Fibroblast of lung (primary cell): ENCODE measurements around the gene FGGY. TPM values are rescaled to one million over a fixed set of nuclear protein-coding genes. Genes with fewer than 3 reads are reported as not detected.
"Not testable (repeated sequence)": the region's sequence is repeated elsewhere in the genome, so short reads cannot be mapped to it uniquely, and the experiment has no call there.

Experiments used
- DNase-seq, 2 donors: peaks; one replicate each; pipeline versions ENCODE4 v3.0.0 to v3.0.0-alpha.2; 2010; ENCODE audit warnings: low read depth in 2 of 2
- H2AFZ ChIP-seq: 2 replicates; pipeline ENCODE4 v1.5.1; 2012; ENCODE audit warnings: low read length, control low read depth, inconsistent platforms
- H3K27ac ChIP-seq: 2 replicates; pipeline ENCODE4 v1.5.1; 2011; ENCODE audit warnings: low read length, control low read depth; ENCODE audit not compliant: insufficient read depth
- H3K27me3 ChIP-seq: 2 replicates; pipeline ENCODE4 v1.5.1; 2011; ENCODE audit warnings: mild to moderate bottlenecking, low read length; ENCODE audit not compliant: control insufficient read depth, insufficient read depth
- H3K36me3 ChIP-seq: 2 replicates; pipeline ENCODE4 v1.5.1; 2011; ENCODE audit warnings: low read length; ENCODE audit not compliant: control insufficient read depth, insufficient read depth
- H3K4me1 ChIP-seq: 2 replicates; pipeline ENCODE4 v1.5.1; 2011; ENCODE audit warnings: low read length; ENCODE audit not compliant: control insufficient read depth, insufficient read depth; ENCODE audit errors: extremely low read depth
- H3K4me2 ChIP-seq: 2 replicates; pipeline ENCODE4 v1.5.1; 2011; ENCODE audit warnings: low read length, control low read depth; ENCODE audit not compliant: insufficient read depth; ENCODE audit errors: extremely low read depth
- H3K4me3 ChIP-seq, 4 experiments: fragments of 200-600 bp in 1 of 4; sonication (generic) in 1 of 4; replicated peaks in 1 of 4; 2 replicates each; pipeline ENCODE4 v1.5.1; 2011 to 2016; ENCODE audit warnings: low read length in 4 of 4, low read depth in 3 of 4, mild to moderate bottlenecking in 3 of 4, control low read depth in 2 of 4, inconsistent platforms in 1 of 4, mixed read lengths in 1 of 4; ENCODE audit not compliant: insufficient read depth in 1 of 4; ENCODE audit errors: control extremely low read depth in 1 of 4
- H3K79me2 ChIP-seq: 2 replicates; pipeline ENCODE4 v1.5.1; 2012; ENCODE audit warnings: mild to moderate bottlenecking, low read length, inconsistent platforms; ENCODE audit not compliant: control insufficient read depth, insufficient read depth
- H3K9ac ChIP-seq: 2 replicates; pipeline ENCODE4 v1.5.1; 2011; ENCODE audit warnings: mild to moderate bottlenecking, low read length, control low read depth; ENCODE audit not compliant: insufficient read depth
- H3K9me3 ChIP-seq: 2 replicates; pipeline ENCODE4 v1.5.1; 2012; ENCODE audit warnings: low read depth, low read length; ENCODE audit not compliant: control insufficient read depth, insufficient read depth
- H4K20me1 ChIP-seq: 2 replicates; pipeline ENCODE4 v1.5.1; 2011; ENCODE audit warnings: low read length; ENCODE audit not compliant: control insufficient read depth, insufficient read depth; ENCODE audit errors: extremely low read depth
- EZH2 ChIP-seq: IDR thresholded peaks from 2 replicates; pipeline ENCODE4 v1.5.1; 2012; ENCODE audit warnings: low read length, control low read depth, mild to moderate bottlenecking; ENCODE audit errors: missing control alignments
- polyA plus RNA-seq, 2 donors: library from polyadenylated mRNA; depleted of rRNA in 1 of 2; stranded (reverse) in 1 of 2; unstranded in 1 of 2; fragments of >200 nt; gene quantifications; 2 replicates each; pipeline ENCODE4 v1.2.1, GENCODE V29; 2011 to 2012; ENCODE audit warnings: missing spikeins in 1 of 2
- total RNA-seq: library from RNA; depleted of rRNA; stranded (reverse); fragments of >200 nt; gene quantifications from 2 replicates; pipeline ENCODE4 v1.2.1, GENCODE V29; 2014
- TF ChIP-seq, protein P1 (sequence below), 2 donors: IDR thresholded peaks in 1 of 2; conservative IDR thresholded peaks in 1 of 2; 1 replicate in 1 of 2; 2 replicates in 1 of 2; pipeline ENCODE4 v1.5.1; 2011 to 2012; ENCODE audit warnings: low read length in 2 of 2, control low read depth in 1 of 2, inconsistent platforms in 1 of 2, low read depth in 1 of 2, mild to moderate bottlenecking in 1 of 2

FGGY gene
- total and polyA plus RNA-seq, 2 donors (not counting 1 experiment from before 2014, with no cell fraction given): 9.5 to 32.4 TPM

DNA sequence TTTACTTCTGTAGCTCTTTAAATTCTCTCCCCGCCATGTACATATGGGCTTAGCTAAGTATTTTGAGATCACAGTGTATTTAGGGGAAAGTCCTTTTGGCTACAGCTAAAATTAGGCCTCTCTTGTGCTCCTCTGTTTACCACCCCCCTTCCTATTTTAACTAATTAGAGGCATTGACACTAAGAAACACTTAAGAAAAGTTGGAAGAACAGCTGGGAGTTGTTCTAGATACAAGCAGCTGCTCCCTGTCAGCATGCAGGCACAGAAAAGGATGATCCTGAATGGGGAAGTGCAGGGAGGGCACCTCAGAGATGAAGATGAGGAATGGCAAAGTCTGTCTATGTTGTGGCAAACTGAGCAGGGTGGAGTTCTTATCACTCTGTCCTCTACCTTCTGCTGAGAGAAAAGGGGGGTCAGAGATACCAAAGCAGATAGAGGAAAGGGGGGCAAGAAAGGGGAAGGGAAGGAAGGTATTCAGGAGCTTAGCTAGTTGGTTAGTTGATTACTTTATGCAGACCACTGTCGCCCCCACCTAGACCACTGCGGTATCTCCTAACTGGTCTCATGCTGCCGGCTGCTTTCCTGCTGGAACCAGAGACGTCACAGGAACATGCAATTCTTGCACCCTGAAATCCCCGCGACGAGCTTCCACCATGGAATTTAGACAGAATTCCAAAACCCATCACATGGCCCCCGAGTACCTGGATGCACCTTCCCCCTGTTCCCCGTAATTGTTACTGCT, 435.5 kb downstream of the FGGY start:
- Histone ChIP-seq H3K27ac (peak overlapping the region; percentile 84), H4K20me1 (no peaks in the 10 kb centered on the region), H3K4me1 (peaks cover 28% of the 10 kb centered on the region), H2AFZ (no peak overlapping the region), H3K9ac (no peak overlapping the region), H3K36me3 (no peaks in the 10 kb centered on the region), H3K79me2 (no peaks in the 10 kb centered on the region), H3K27me3 (no peaks in the 10 kb centered on the region), H3K9me3 (no peaks in the 10 kb centered on the region), H3K4me3 (no peak overlapping the region), H3K4me2 (no peak overlapping the region)
- no peak for TF ChIP-seq EZH2
- TF ChIP-seq, protein P1, sequence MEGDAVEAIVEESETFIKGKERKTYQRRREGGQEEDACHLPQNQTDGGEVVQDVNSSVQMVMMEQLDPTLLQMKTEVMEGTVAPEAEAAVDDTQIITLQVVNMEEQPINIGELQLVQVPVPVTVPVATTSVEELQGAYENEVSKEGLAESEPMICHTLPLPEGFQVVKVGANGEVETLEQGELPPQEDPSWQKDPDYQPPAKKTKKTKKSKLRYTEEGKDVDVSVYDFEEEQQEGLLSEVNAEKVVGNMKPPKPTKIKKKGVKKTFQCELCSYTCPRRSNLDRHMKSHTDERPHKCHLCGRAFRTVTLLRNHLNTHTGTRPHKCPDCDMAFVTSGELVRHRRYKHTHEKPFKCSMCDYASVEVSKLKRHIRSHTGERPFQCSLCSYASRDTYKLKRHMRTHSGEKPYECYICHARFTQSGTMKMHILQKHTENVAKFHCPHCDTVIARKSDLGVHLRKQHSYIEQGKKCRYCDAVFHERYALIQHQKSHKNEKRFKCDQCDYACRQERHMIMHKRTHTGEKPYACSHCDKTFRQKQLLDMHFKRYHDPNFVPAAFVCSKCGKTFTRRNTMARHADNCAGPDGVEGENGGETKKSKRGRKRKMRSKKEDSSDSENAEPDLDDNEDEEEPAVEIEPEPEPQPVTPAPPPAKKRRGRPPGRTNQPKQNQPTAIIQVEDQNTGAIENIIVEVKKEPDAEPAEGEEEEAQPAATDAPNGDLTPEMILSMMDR (conservative IDR thresholded peaks at IDR 0.05 in 1 of 2, IDR thresholded peaks at IDR 0.05 in 1 of 2; ENCODE audit: low read depth in 1 of 2, low read length in 2 of 2): no peak
- DNase-seq: peak in 1 of 2 donors; percentile 52

DNA sequence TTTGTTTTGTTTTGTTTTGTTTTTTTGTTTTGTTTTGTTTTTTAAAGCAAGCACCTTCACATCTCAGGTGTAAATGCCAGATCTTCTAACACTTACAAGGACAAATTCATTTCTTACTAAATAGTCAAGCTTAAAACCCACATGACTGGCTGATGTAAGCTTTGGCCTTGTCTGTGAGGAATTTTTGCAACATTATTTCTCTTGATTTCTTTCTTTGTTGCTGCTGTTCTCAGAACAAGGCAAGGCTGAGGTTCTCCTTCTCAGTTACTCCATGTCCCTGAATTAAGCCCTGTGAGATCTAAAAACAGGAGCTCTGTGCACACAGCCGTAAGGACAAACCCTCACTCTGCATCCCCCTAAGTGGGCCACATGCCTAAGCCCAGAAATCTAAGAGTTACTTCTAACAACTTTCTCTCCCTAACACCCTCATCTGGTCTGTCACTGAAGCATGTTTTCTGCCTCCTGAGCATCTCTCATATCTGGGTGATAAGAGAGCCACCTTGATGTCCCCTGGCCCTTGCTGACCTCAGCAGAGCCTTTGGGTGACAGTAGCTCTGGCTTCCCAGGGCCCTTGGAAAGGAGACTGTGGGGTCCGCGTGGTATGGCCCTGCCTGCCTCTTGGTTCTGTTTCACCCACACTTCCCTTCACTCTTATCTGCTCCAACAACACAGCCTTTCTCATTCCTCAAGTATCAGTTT, 436.7 kb downstream of the FGGY start:
- no peaks in the 10 kb centered on the region for H3K9me3 ChIP-seq
- DNase-seq: peak; percentile 17 to 54
- TF ChIP-seq, protein P1 (conservative IDR thresholded peaks at IDR 0.05 in 1 of 2, IDR thresholded peaks at IDR 0.05 in 1 of 2; ENCODE audit: low read depth in 1 of 2, low read length in 2 of 2): no peak
- no peak for TF ChIP-seq EZH2
- no peak overlapping the region for H3K4me2 ChIP-seq
- no peak overlapping the region for H2AFZ ChIP-seq
- H3K4me3 ChIP-seq: no peak overlapping the region
- H3K4me1 ChIP-seq: peaks cover 30% of the 10 kb centered on the region
- H3K27ac ChIP-seq: no peak overlapping the region
- H4K20me1 ChIP-seq: no peaks in the 10 kb centered on the region
- no peak overlapping the region for H3K9ac ChIP-seq
- H3K27me3 ChIP-seq: no peaks in the 10 kb centered on the region
- no peaks in the 10 kb centered on the region for H3K36me3 ChIP-seq
- no peaks in the 10 kb centered on the region for H3K79me2 ChIP-seq

DNA sequence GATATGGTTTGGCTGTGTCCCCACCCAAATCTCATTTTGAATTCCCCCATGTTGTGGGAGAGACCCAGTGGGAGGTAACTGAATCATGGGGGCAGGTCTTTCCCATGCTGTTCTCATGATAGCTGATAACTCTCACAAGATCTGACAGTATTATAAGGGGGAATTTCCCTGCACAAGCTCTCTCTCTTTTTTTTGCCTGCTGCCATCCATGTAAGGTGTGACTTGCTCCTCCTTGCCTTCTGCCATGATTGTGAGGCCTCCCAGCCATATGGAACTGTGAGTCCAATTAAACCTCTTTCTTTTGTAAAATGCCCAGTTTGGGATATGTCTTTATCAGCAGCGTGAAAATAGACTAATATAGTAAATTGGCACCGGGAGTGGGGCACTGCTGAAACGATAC, 439.0 kb downstream of the FGGY start:
- H4K20me1 ChIP-seq, H3K27ac ChIP-seq, DNase-seq, H3K4me3 ChIP-seq, H3K36me3 ChIP-seq, H3K9ac ChIP-seq, H2AFZ ChIP-seq, H3K9me3 ChIP-seq, H3K79me2 ChIP-seq, H3K4me2 ChIP-seq, H3K27me3 ChIP-seq: not testable (repeated sequence)
- peaks cover 17% of the 10 kb centered on the region for H3K4me1 ChIP-seq
